ENCODE data around the gene SRRM5.

- TF ChIP-seq CTCF (conservative IDR thresholded peaks at IDR 0.05) (no peak), ZFX (IDR thresholded peaks at IDR 0.05) (no peak)
Observed at GRCh38 chr19:43660301-43660970, 48.5 kb downstream of the SRRM5 start.

Data from C4-2B (cell line).